ENCODE measurements around the gene WDR6. TPM values are rescaled to one million over a fixed set of nuclear protein-coding genes. Genes with fewer than 3 reads are reported as not detected.
A peak's percentile ranks its signal among the peaks of the same experiment; 100 is the strongest.

Gene WDR6
- total RNA-seq, 2 donors from 2014 or later, result 128 to 223 TPM

DNA sequence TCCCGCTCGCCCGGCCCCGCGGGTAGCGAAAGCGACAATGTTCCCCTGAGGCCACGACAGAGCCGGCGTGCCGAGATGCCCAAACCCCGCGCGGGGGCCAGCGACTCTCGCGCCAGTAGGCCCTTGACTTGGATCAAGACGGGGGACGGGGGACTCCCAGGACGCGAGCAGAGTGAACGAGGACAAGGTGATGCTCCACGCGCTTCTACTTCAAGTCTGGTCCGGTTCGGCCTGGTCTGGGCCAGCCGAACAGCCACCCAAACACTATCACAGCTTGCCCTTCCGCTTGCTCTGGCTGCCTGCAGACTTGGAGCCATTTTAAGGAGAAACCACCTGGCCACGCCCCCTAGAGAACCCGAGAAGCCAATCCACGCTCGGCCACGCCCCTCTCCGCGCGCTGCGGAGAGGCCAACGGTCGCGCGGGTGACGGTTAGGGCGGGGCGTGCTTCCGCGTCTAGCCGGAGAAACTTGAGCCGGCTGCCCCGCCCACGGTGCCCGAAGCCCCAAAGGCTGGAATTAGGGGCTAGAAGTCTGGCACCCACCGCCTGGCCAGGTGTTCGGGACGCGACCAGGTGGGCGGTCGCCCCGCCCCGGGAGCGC is 14.1 kb downstream of the WDR6 start:
- Histone ChIP-seq H3K4me1 (replicated peaks) (peaks cover 3% of the 10 kb centered on the region), H3K9me3 (no peaks in the 10 kb centered on the region), H3K4me3 (peak overlapping the region; percentile 79 to 86), H3K27ac (peak overlapping the region; percentile 99 to 100), H3K27me3 (replicated peaks; ENCODE audit: insufficient read depth) (no peaks in the 10 kb centered on the region), H3K36me3 (peaks cover 7 to 8% of the 10 kb centered on the region in 2 donors)
- intact Hi-C loops (cut with DNase I), result loop anchor here (5.0 kb wide), 1 partner anchor 71 kb away; the partner anchor contains the start of gene QRICH1
- WGBS, result 0% methylated on average over 59 of the region's 60 CpGs
- TF ChIP-seq, protein P1, sequence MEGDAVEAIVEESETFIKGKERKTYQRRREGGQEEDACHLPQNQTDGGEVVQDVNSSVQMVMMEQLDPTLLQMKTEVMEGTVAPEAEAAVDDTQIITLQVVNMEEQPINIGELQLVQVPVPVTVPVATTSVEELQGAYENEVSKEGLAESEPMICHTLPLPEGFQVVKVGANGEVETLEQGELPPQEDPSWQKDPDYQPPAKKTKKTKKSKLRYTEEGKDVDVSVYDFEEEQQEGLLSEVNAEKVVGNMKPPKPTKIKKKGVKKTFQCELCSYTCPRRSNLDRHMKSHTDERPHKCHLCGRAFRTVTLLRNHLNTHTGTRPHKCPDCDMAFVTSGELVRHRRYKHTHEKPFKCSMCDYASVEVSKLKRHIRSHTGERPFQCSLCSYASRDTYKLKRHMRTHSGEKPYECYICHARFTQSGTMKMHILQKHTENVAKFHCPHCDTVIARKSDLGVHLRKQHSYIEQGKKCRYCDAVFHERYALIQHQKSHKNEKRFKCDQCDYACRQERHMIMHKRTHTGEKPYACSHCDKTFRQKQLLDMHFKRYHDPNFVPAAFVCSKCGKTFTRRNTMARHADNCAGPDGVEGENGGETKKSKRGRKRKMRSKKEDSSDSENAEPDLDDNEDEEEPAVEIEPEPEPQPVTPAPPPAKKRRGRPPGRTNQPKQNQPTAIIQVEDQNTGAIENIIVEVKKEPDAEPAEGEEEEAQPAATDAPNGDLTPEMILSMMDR (IDR thresholded peaks at IDR 0.05), result no peak
- TF ChIP-seq POLR2A (IDR thresholded peaks at IDR 0.05) (peak; percentile 99), POLR2AphosphoS5 (IDR thresholded peaks at IDR 0.05) (peak; percentile 99)
- DNase-seq (ENCODE audit: low spot score), result peak; percentile 99

DNA sequence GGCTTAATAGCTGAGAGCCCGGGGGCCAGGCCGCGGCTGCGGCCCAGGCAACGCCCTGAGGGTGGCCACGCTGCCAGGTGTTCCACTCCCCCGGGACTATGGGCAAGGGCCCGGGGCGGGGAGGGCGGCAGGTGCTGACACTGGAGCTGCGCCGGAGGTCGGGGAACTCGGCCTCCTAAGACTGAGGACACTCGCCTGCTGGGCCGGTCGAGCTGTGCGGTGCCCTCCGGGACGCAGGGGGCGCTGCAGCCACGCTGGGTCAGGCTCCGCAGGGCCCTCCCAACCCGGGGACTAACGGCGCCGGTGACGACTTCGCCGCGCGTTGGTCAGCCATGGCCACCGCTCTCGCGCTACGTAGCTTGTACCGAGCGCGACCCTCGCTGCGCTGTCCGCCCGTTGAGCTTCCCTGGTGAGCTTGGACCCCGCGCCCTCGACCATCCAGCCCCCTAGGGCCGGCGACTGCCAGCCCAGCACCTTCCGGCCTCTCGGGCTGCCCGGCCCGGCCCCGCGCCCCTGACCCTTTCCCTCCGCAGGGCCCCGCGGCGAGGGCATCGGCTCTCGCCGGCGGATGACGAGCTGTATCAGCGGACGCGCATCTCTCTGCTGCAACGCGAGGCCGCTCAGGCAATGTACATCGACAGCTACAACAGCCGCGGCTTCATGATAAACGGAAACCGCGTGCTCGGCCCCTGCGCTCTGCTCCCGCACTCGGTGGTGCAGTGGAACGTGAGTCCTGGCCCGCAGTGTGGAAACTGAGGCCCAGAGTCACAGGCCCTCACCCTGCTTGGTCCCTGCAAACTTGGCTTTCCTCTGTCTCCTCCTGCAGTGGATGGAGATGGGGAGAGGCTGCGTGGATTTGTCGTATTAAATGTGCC is 14.9 kb downstream of the WDR6 start, which contains the start of gene NDUFAF3:
NDUFAF3 (plus strand) TSS at position 309 of the 875 bp plus-strand sequence; CDS start at position 333, 24 bp downstream.
- TF ChIP-seq, protein P1 (IDR thresholded peaks at IDR 0.05), result peak; percentile 85 to 99 (median 92)
- TF ChIP-seq POLR2A (IDR thresholded peaks at IDR 0.05) (peak; percentile 53), POLR2AphosphoS5 (IDR thresholded peaks at IDR 0.05) (peak; percentile 48)
- H3K9me3 ChIP-seq, result no peaks in the 10 kb centered on the region
- peak within 1 kb of the TSS; percentile 99 to 100 for H3K27ac ChIP-seq
- intact Hi-C loops (cut with DNase I), result loop anchor here (5.0 kb wide), 1 partner anchor 70 kb away; the partner anchor contains the start of gene QRICH1
- 1% methylated on average over 30 of the region's 83 CpGs for WGBS
- DNase-seq (ENCODE audit: low spot score), result peak; percentile 87
- H3K4me1 ChIP-seq (replicated peaks), result peaks cover 2% of the 10 kb centered on the region
- H3K4me3 ChIP-seq, result peak within 1 kb of the TSS; percentile 79 to 86
- no peaks in the 10 kb centered on the region for H3K27me3 ChIP-seq (replicated peaks; ENCODE audit: insufficient read depth)
- H3K36me3 ChIP-seq, result peaks cover 7 to 8% of the 10 kb centered on the region in 2 donors

DNA sequence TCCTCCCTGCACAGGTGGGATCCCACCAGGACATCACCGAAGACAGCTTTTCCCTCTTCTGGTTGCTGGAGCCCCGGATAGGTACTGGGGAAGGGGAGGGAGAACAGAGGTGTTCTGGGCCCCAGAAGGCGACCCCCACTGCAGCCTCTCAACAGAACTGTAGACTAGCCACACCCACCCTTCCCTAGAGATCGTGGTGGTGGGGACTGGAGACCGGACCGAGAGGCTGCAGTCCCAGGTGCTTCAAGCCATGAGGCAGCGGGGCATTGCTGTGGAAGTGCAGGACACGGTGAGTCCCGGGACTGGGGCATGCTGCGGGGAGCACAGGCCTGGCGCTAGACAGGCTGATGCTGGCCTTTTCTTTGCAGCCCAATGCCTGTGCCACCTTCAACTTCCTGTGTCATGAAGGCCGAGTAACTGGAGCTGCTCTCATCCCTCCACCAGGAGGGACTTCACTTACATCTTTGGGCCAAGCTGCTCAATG is 15.5 kb downstream of the WDR6 start:
- DNase-seq (ENCODE audit: low spot score), result no peak
- Histone ChIP-seq H3K36me3 (peaks cover 7 to 8% of the 10 kb centered on the region in 2 donors), H3K4me1 (replicated peaks) (no peaks in the 10 kb centered on the region), H3K9me3 (no peaks in the 10 kb centered on the region), H3K27me3 (replicated peaks; ENCODE audit: insufficient read depth) (no peaks in the 10 kb centered on the region), H3K4me3 (peak overlapping the region; percentile 79 to 86), H3K27ac (peak overlapping the region; percentile 99 to 100)
- TF ChIP-seq POLR2AphosphoS5 (IDR thresholded peaks at IDR 0.05), result no peak
- TF ChIP-seq, protein P1 (IDR thresholded peaks at IDR 0.05), result no peak
- TF ChIP-seq POLR2A (IDR thresholded peaks at IDR 0.05), result no peak
- intact Hi-C loops (cut with DNase I), result loop anchor here (5.0 kb wide), 1 partner anchor 70 kb away; the partner anchor contains the start of gene QRICH1
- 20% methylated on average over 11 of the region's 12 CpGs for WGBS

DNA sequence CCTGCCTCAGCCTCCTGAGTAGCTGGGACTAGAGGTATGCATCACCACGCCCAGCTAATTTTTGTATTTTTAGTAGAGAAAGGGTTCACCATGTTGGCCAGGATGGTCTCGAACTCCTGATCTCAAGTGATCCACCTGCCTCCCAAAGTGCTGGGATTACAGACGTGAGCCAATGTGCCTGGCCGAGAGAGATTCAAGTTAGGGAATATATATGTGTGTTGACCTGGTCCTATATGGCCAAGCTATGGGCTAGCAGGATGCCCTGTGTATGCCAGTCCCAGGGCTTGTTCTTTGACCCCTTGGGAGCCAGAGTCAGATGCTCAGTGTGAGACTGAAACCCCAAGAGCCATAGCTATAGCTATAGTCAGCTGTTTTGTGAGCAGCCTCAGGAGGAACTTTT is 16.6 kb downstream of the WDR6 start:
- 91% methylated on average over 4 of the region's 4 CpGs for WGBS
- Histone ChIP-seq H3K27ac (no peak overlapping the region), H3K4me3 (no peak overlapping the region), H3K27me3 (replicated peaks; ENCODE audit: insufficient read depth) (no peaks in the 10 kb centered on the region), H3K9me3 (no peaks in the 10 kb centered on the region), H3K36me3 (peaks cover 7 to 8% of the 10 kb centered on the region in 2 donors), H3K4me1 (replicated peaks) (peaks cover 6% of the 10 kb centered on the region)
- no peak for TF ChIP-seq POLR2AphosphoS5 (IDR thresholded peaks at IDR 0.05)
- no peak for TF ChIP-seq POLR2A (IDR thresholded peaks at IDR 0.05)
- TF ChIP-seq, protein P1 (IDR thresholded peaks at IDR 0.05), result no peak
- intact Hi-C loops (cut with DNase I), result loop anchor here (5.0 kb wide), 1 partner anchor 69 kb away; the partner anchor contains the start of gene QRICH1
- DNase-seq (ENCODE audit: low spot score), result no peak

Data from prostate gland (tissue), 2 donors.